GM03348 (cell line): ENCODE data around the gene RFXAP.

Experiments used
- DNase-seq: peaks from one replicate; pipeline ENCODE4 v3.0.0; 2012; ENCODE audit warnings: low spot score

Gene RFXAP

GRCh38 chr13:36870050-36870692 is 51.1 kb downstream of the RFXAP start:
- DNase-seq = no peak

- DNase-seq = no peak
Measured at GRCh38 chr13:36872621-36873020, 53.6 kb downstream of the RFXAP start.

- DNase-seq = no peak
Measured at GRCh38 chr13:36875431-36875830, 56.4 kb downstream of the RFXAP start.

GRCh38 chr13:36875961-36876360 is 56.9 kb downstream of the RFXAP start:
- no peak for DNase-seq
